T-helper 2 cell (primary cell): ENCODE measurements around the gene RINL.
"Not testable (repeated sequence)": the region's sequence is repeated elsewhere in the genome, so short reads cannot be mapped to it uniquely, and the experiment has no call there.

ENCODE experiments used
- DNase-seq, 5 experiments: peaks; one replicate each; pipeline versions ENCODE4 v3.0.0 to v3.0.0-alpha.2; 2012 to 2022

Gene RINL

GRCh38 chr19:38904581-38905539, 26.8 kb upstream of the RINL start:
- DNase-seq: no peak

GRCh38 chr19:38901683-38902082, 23.6 kb upstream of the RINL start:
- DNase-seq: no peak

DNA sequence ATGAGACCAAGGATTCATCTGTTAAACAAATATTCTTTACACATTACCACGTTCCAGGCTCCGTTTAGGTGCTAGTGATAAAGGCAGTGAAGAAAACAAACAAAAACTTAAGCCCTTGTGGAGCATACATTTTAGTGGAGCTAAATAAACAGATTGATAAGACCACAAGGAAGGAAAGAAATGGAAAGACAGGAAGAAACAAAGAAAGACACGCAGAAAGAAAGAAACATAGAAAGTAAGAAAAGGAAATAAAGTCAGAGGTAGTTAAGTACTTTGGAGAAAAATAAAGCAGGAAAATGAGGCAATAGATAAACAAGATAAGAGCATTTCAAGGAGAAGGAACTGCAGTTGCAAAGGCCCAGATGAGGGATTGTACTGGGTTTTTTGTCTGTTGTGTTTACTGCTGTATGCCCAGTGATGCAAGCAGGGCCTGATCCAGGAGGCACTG, 22.7 kb upstream of the RINL start:
- DNase-seq: no peak

DNA sequence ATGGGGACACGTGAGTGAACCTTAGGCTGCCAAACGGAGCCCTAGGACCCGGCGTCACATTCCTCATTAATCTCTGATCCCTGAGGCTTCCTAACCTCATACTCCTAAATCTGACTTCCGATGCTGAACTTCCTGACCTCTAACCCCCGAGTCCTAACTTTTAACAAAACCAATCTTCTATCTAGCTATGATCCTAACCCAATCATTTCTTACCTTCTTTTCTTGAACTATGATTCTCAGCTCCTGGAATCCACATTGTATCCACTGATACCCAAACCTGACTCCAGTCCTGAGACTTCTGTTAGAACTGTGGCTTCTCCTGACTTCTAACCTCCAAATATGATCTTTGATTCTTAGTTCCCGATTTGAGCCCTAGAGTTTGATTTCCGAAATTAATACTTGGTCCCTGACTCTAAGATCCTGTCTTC, 22.1 kb upstream of the RINL start:
- no peak for DNase-seq

GRCh38 chr19:38899447-38900201, 21.5 kb upstream of the RINL start, which contains the start of the genes NFKBIB and SIRT2:
Gene NFKBIB, plus strand, starts transcription at chr19:38899969. Its CDS starts 64 bp downstream, at chr19:38900033.
Gene SIRT2, minus strand, starts transcription at chr19:38899618. Its CDS starts 97 bp downstream, at chr19:38899521.
- peak; percentile 94 to 100 (median 99) for DNase-seq

GRCh38 chr19:38898788-38899446, 20.8 kb upstream of the RINL start:
- DNase-seq: no peak

DNA sequence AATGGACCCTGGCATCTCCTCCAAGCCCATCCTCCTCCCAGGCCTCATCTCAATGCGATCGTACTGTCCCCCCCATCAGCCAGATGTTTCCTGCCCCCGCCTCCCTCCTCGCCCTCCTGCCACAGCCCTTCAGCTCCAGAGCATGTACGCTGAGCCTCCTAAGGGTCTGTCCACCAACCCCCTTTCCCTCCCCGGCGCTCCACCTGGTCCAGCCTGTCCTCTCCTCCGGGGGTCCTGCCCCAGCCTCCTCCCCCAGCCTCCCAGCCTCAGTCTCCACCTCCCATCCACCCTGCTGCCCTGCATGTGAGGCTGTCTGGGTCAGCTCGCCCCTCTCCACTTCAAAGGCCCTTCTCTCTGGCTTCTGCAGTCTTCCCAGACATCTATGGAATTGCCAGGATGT, 16.9 kb upstream of the RINL start:
- no peak for DNase-seq

- DNase-seq: no peak
Observed at GRCh38 chr19:38893341-38893771, 15.3 kb upstream of the RINL start.

GRCh38 chr19:38892841-38893240, 14.8 kb upstream of the RINL start:
- no peak for DNase-seq

DNA sequence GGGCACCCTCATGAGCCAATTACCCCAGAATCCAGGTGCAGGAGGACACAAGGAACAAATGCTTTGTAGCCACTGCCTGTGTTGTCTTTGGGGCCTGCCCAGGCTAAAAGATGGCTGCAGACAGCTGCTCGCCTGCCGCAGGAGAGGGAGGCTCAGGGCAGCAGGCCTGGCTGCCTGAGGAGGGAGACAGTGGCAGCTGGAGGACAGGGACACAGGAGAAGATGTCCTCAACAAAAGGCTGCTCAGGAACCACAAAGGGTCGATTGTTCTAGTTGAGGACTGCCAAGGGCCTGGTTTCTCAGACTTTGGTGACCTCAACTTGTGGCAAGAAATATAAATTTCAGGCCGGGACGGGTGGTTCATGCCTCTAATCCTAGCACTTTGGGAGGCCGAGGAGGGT, 13.7 kb upstream of the RINL start:
- DNase-seq: no peak

- no peak for DNase-seq
Observed at GRCh38 chr19:38890686-38891085, 12.6 kb upstream of the RINL start.

- no peak for DNase-seq
Observed at GRCh38 chr19:38889803-38890202, 11.7 kb upstream of the RINL start.

DNA sequence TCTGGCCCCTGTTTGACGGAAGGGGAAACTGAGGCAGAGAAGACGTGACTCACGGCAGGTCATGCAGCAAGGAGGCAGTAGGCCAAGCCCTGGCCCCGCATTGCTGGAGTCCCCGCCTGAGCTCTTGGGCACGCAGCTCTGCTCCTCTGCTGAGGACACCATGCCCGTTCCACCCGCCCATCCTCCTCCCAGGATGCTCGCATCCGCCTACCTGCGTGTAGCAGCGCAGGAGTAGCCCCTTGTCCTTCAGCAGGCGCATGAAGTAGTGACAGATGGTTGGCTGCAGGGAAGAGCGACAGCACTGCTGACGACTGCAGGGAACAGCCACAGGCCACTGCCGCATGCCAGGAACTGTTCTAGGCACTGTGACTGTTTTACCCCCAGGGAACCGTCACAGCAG, 10.8 kb upstream of the RINL start:
- no peak for DNase-seq

- DNase-seq: not testable (repeated sequence)
Observed at GRCh38 chr19:38884691-38885090, 6.6 kb upstream of the RINL start.

DNA sequence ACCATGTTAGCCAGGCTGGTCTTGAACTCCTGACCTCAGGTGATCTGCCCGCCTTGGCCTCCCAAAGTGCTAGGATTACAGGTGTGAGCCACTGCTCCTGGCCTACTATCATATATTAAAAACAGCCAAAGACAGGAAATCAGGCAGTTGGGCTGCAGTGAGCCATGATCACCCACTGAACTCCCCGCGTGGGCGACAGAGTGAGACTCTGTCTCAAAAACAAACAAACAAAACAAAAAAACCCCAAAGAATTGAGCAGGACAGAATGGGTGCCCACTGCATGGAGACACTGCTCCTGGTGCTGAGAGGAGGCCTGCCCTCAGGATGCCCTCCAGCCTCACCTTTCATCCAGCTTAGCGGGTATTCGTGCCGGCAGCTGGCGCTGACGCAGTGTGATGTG, 5.2 kb upstream of the RINL start:
- DNase-seq: no peak

DNA sequence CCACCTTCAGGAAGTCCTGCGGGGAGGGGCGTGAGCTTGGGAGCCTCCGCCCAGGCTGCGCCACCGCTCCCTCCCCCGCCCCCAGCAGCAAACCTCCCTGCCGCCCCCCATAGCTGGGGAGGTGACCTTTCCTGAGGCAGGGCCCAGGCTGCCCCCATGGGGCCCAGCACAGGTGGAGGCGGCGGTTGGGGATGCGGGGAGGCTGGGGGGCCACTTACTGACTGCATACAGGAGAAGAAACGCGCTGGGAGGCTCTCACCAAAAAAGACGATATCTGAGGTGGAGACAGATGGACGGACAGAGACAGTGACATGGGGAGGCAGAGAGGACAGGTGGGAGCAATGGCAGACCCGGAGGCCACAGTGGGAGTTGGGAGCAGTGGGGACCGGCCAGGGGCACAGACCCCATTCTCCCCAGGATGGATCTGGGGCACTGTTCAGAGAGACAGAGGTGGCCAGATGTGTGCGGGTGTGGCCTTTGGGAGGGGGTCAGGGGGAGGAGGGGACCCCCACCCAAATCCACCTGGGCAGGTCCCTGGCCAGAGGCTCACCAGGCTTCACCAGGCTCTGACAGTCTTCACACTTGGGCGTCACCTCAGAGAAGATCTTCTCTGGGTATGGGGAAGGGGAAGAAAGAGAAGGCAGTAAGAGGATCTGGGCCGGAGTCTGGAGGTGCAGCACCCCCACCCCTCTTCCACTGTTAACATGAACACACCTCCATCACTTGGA, 3.0 kb upstream of the RINL start:
- no peak for DNase-seq

- DNase-seq: no peak
Observed at GRCh38 chr19:38880076-38880881, 2.2 kb upstream of the RINL start.

GRCh38 chr19:38879400-38879751, 1.3 kb upstream of the RINL start:
- DNase-seq: no peak

- peak in 1 of 5 experiments; percentile 24 for DNase-seq
Observed at GRCh38 chr19:38878575-38879399, 712 bp upstream of the RINL start.

DNA sequence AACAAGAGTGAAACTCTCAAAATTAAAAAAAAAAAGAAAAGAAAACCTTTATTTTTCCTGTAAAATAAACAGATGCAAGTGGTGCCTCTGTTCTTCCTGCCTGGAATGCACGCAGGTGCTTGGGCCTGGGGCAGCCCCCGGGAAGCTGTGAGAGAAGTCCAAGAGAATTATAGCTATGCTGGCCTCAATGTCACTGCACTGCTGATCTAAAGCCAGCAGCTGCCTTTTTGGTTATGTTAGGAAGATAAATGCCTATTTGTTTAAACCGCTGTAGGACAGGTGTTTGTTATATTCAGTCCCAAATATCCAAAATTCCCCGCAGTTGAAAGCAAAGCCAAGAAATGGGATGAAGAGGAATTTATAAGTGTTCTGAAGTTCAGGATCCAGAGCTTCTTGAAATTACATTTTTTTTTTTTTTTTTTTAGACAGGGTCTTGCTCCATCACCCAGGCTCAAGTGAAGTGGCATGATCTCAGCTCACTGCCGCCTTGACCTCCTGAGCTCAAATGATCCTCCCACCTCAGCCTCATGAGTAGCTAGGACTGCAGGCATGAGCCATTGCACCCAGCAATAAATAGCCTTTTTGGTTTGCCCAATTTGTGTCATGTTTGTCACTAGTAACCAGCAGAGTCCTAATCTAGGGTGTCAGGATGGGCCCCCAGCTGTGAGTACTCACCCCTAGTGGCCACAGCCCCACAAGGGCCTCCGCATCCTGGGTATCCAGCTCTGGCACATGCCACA, 2.2 kb downstream of the RINL start:
- peak in 1 of 5 experiments; percentile 29 for DNase-seq
